ENCODE data around the gene SEC24D.
A peak's percentile ranks its signal among the peaks of the same experiment; 100 is the strongest.

SEC24D gene

DNA sequence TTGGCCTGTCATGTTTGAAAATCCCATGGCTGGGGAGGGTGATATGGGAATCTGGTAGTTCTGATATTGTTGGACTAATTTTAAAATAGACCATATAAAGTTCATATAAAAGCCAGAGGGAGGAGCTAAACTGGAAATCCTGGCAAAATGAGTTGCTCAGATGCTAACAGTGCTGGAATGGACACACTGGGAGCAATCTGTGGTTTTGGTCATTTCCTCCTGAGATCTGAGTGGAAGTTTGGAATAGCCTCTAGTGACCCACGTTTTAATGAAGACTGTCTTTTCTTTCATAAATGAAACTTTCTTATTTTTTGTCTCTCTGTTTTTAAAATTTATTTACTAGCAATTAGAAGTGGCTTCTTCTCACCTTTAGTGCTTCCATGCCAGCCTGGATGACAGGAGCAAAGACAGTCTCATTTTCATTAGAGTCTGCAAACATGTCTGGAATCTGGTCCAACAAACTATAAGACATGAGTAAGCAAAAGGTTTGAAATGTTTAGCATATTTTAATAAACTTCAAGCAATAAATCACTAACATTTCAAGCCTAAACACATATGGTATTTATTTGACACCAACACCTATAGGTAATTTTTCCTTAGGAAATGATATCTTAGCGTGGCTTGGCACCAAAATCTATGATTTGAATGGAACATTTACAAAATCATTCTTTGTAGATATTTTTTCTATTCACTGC lies 84.2 kb downstream of the SEC24D start:
- no peak for DNase-seq

DNA sequence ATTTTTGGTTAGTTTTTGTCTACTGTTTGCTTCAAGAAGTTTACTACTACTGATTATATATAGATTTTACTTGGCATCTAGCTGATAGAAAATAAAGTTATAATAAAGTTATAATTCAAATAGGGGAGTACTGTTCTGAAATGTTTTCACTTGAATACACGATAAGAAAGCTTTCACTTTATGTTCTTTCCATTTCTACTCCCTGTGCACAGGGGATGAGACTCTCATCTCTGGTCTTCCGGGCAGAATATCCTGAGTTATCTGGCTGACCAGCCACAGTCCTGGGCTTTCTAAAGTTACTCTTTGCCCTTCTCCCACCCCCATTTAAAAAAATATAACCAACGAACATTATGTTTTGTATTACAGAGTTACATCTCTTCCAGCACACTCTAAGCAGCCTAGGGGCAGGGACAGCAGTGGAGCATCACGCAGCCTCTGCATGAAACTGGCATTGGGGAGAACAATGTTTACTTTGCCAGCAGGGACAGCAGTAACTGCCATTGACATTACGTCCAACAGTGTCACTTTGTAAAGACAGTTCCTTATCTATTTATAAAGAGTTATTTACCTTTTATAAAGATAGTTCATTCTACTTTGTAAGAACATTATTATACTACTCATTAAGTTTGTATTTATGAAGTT lies 86.5 kb downstream of the SEC24D start:
- DNase-seq, result no peak

DNA sequence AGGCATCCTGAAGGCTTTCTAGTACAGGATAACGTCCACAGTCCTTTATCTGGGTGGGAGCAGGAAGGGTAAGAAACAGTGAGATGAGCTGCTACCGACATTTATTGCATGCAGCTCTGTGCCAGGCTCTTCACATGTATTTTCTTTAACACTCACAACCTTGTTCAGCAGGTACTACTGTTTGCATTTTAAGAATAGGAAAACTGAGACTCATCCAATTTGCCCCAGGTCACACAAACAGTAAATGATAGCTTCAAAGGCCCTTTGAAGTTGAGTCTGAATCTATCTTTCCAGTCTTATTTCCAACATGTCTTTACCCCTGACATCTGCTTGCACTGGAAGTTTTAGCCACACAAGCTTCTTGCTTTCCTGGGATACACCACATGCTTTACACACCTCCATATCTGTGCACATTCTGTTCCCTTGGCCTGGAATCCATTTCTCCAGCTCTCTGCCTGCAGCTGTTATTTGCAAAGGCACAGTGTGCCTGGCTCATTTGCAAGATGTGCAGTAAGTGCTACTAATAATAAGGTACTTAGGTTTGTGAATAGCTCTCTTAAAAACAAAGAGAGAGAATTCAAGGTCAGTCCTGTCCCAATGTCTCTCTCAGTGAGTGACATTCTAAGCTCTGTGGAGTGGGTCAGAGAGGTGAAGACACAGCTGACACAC lies 89.5 kb downstream of the SEC24D start:
- no peak for DNase-seq

DNA sequence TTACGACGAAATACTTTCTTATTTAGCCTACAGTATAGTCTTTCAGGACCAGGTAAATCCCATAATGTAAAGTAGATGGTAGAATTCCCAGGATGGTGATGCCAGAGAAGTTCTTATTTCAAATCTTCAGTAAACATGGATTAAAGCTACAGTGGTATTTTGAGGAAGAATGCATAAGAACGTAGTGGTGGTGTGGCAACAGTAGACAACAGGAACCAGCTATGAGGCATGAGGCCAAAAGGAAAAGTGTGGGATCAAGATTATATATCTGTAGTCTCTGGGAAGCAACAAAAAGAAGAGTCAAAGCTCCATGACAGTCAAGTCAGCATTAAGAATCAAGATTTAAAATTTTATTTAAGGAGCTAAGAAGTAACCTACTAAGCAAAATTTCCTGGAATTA lies 90.6 kb downstream of the SEC24D start:
- no peak for DNase-seq

DNA sequence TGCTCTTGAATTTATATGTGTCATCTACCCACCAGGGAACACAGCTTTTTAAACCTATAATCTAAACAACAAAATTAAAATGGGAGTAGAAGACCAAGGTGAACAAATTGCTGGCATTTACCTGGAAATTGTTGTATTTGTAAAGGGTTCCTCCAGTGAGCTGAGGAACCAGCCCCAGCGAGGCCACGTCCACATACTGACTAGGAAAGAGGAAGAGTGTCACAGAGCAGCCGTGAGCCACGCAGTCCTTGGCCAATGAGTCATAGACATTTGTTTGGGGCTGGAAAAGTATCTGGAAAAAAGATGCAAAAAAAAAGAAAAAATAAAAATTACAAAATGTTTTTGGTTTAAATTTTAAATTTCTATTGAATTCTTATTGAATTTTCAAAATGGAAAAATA lies 92.1 kb downstream of the SEC24D start:
- no peak for DNase-seq

DNA sequence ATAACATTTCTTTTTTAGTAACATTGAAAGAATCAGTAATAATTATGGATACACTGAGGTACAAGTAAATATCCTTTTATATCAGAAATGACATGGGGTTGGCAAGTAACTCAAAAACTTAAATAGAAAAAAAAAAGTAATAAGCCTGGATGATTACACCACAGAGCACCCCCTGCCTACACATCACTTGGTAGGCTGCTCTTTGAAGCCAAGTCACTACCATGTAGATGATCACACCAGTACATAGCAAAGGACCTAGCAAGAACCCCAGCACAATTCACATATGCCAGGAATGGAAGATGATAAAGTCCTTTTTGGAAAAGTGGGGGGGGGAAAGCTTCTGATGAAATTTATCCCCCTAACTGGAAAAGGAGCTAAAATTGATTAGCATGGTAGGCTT lies 93.9 kb downstream of the SEC24D start:
- no peak for DNase-seq

DNA sequence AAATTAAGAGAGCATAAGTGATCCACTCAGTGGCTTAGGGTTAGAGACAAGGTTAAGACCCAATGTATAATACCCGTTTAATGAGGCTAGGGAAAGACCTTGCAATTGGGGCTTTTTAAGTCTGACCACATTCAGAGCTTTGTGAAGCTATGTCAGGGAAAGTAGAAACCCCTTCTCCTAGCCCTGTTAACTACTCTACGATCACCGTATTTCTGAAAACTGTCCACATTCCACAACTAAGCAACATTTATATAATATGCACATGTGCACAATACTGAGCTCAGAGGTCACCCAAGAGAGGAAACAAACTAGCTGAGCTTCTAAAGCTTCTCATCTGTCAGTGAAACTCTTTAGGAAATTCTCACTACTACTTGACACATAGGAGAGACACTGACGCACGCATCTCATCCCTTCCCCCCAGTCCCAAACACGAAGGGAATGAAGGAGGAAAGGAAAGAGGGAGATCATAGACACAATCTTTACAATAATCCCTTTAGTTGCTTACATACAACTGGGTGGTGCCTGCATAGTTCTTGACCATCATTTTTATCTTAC lies 94.5 kb downstream of the SEC24D start:
- DNase-seq, result no peak

DNA sequence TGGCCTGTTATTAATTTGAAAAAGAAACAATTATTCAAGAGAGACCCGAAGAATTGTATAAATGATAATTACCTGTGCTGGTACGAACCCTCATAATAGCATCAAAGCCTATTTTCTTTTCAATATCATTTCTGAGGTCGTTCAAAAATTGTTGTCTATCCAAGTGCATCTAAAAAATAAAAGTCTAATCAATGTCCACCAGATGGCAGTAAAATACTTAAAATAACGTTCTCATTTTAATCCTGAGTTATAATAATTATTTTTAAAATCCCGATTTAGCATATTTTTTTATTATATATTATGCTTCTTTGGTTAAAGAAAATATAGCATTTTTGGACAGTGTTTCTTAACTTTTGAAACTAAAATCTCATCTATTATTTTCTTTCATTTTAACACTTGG lies 95.1 kb downstream of the SEC24D start:
- no peak for DNase-seq

DNA sequence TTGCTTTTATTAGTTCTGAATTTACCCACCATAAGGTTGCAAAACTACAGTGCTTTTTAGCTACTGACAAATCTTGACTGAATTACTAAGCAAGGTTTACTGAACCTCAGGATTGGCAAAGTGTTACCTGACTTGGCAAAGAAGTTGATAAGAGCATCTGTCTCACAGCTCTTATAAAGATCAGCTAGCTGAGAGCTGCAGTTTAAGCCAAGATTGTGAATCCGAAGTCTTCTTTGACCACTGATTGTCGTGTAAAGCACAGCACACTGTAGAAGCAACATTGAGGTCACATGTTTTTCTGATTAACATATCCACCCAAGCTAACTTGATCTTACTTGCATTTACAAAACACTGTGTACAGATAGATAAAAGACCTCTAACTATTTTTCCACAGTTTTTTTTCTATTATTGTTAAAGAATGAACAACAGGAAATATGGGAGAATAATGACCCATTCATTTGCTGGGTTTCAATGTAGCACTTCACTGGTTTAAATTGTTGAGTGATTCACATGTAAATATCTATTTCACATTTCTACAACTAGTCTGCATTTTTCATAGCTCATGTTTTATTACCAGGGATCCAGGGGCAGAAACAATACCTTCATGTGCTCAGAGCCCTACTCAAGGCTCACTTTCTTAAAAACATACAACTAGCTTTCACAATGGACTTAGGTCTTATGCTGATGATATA lies 96.8 kb downstream of the SEC24D start:
- DNase-seq, result no peak

DNA sequence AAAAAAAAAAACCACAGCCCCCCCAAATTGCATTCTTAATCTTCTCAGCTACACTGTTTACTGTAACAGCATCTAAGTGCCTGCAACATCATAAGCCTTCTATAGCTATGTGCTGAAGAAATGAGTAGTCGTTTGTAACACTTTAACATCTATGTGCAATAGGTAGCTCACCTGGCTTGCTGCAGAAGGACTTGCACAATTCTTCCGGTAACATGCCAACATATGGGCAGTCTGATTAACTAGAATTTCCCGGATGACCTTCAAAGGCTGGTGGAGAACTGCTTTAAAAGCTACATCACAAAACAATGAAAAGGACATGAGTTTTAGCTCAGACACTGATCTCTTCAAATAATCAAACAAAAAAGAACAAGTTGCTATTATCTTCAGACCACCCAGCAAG lies 97.8 kb downstream of the SEC24D start:
- DNase-seq, result no peak

DNA sequence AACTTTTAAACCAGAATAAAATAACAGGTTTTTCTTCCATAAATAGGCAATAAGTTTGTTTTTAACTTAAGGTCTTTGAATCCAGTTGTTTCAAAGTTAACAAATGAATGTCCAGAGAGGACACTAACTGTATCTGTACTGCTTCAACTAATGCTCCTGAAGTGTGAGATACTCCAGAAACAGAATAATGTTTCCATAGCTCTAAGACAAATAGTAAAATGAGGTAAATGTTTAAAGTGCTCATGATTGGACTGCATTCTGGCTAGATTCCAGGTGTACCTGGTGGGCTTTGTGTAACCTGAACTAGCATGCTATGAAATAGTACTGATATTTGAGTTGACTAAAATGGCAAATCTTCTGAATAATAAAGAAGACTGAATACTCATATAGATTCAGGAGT lies 99.0 kb downstream of the SEC24D start:
- DNase-seq, result no peak

DNA sequence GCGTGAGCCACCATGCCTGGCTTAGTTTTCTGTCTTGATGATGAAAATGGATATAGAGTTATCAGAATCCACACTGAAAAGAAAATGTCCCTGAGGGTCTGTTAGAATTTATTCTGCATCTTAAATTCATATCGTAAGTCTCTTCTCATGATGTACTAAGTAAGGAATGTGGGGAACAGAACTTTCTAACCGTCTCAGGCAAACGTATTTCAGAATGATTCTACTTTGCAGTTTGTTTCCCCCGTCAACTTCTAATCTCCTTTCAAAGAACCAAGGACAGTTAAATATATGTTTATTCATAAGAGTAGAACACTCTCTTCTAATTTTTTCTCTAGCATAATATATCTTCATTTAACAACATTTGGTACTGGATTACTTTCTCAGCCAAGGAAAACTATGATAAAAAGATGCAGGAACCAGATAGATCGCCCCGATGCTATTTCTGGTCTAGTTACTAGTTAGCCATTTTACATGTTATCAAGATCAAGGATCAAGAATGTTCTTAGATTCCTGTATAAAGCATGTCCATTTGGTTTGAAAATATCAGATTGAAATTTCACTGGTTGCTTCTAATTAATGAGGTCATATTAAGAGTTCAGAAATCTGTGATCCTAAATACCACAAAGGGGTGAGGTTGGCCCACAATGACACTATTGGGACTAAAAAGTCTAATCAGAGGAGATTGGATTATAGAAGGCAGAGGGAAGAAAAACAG lies 101.3 kb downstream of the SEC24D start:
- DNase-seq, result no peak

DNA sequence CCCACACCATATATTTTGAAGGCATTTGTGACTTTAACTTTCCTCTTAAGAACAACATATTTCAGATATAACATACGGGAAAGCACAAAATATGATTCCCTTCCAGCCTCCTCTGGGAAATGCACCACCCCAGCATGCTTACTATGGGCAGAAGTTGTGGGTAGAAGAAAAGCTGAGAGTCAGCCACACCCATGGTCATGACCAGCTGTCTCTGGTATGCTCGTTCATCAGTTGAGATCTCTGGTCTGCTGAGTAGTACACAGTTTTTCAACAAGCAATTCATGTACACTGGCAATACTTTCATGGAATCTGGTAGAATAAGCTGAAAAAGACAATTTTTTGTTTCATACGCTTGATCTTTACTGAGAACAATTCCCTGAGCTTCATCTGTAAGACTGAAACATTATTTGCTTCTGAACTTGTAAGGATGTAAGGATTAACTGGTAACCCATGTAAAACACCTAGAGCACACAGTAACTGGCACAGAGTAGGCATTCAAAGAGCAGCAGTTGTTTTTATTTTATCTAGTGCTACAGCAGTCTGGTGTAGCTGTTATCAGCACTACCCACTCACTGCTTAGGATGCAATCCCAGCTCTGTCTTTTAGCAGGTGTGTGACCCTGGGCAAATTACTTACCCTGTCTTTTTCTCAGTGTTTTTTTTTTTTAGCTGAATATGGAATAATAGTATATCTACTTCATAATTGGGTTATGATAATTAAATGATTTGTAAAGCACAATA lies 103.2 kb downstream of the SEC24D start:
- DNase-seq, result no peak

DNA sequence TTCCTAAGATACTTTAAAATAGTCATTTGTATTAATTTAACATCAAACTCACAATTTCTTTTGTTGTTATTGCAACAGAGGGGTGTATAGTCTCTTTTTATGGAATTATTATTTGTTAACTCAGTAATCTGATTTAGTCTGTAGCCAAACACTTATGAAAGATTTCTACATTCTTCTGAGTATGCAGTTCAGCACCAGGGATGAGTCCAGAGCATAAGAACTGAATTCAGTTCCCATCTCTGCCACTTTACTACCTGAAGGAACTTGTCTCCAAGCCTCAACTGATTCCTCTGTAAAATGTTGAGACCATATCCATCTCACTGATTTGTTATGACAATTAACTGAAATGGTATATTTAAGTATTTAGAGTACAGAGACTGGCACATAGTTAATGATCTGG lies 105.2 kb downstream of the SEC24D start:
- no peak for DNase-seq

DNA sequence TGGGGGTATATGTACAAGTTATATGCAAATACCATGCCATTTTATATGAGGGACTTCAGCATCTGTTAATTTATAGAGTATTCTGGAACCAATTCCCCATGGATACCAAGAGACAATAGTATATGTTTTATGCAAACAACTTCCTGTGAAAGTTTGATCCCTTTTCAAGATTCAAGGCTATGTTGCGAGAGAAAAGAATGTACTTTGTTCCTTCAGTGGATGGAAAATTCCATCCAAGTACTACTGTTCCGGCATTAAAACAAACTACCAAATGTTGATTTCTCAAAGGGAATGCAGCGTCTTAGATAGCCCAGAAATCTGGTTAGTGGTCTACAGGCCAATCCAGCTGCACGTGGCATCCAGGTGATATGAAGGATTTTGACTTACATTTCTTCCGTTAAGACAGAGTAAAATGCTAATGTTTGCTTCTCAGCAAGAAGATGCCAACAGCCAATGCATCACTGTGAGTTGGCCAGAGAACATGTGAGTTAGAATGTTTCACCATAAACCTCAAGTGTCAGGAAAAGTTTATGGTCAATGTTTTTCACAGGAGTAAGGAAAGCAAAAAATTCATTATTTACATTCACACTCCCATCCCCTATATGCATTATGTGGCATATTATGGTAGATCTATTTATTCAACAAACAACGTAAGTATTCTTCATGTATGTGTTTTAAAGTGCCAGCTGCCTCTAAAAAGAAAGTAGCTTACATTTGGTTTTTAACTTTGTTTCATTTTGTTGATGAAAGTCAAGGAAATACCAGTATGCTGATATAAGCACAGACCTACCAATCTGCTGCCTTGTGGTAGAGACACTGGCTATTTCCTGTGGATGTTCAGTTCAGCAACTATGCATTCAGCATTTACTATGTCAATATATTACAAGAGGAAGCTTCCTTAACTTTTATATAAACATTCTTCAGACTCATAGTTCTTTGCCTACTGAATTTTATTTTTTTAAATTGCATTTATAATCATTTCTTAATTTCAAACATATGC lies 106.3 kb downstream of the SEC24D start:
- DNase-seq, result peak; percentile 17

DNA sequence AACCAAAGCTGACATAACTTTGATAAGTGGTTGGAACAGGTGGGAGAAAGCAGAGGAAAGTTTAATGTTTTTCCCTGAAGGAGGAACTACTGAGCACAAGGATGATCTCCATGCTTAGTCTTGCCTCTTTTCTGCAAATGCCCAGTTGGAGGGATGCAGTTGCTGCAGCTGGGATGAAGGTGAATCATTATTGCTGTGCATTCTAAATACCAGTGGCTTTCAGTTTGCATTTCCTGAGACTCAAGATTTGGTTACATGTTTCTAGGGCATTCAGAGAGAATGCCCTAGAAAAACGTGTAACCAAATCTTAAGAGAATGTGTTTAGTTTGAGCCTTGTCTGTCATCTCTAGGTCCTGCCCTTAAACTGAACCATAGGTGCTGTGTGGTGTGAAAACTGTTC lies 108.6 kb downstream of the SEC24D start:
- DNase-seq, result no peak

DNA sequence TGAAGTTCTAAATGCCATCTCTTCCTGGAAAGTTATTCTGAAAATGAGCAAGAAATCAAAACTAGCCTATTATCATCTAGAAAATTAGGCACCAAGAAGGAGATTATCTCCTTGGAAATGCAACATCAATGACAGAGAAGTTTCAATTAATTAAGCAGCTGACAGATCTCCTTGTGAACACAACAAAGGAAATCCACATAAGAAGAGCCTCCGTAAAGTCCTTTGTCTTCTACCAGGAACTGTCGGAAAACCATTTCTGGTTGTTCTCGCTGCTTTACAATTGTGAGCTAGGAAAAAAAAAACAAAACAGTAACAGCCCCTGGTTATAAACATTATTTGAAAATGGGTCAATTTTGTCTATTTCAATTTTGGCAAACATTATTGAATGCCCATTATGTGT lies 112.6 kb downstream of the SEC24D start:
- DNase-seq, result no peak

DNA sequence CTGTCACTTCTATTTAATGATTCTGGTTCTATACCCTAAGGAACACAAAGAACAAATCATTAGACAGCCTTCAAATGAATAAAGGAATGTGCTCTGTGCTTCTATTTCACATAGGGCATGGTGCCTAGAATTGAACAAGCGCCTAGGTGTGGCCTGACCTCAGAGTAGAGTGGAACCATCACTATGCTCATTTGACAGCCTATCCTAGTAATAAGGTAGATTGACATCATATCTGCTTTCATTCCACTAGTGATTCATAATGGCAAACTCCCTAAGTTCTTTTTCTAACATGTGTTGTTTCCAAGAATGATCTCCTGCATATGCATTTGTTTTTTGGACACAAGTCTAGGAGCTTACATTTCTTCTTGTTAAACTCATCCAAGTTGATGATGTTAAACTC lies 114.2 kb downstream of the SEC24D start:
- DNase-seq, result no peak

DNA sequence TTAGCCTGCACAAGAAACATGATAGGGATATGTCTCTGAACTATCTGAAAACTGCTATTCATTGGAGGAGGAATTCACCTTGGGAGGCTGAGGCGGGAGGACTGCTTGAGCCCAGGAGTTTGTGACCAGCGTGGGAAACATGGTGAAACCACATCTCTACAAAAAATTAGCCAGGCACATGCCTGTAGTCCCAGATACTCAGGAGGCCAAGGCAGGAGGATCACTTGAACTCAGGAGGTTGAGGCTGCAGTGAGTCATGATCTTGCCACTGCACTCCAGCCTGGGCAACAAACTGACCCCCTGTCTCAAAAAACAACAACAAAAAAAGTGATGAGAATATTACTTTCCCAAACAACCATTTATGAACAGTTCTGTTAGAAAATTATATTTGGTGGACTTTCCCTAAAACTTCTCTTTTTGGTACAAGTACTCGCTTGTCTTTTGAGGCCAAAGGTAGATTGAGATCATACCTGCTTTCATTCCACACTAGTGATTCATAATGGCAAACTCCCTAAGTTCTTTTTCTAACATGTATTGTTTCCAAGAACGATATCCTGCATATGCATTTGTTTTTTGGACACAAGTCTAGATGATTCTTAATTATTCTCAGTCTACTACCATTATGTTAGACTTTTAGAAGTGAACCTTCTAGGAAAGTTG lies 117.3 kb downstream of the SEC24D start:
- no peak for DNase-seq

DNA sequence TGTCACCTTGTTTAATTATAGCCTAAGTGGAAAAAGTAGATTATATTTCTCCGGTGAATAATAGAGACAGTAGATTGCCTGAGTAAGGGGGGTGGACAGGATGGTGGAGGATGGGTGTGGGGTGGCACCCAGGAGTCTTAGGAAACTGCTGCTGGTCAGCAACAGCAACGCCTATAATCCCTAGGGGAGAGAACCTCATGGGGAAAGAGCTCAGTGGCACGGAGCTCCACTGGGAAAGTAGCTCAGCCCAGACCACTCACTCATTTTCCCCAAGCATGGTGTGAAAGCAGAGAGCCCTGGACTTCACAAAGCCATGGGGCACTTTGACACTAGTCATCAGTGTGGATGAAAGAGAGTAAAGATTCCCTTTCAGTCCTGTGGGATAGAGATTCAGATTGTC lies 119.6 kb downstream of the SEC24D start:
- DNase-seq, result no peak
